ENCODE measurements around the gene TREML1.

Gene TREML1

DNA sequence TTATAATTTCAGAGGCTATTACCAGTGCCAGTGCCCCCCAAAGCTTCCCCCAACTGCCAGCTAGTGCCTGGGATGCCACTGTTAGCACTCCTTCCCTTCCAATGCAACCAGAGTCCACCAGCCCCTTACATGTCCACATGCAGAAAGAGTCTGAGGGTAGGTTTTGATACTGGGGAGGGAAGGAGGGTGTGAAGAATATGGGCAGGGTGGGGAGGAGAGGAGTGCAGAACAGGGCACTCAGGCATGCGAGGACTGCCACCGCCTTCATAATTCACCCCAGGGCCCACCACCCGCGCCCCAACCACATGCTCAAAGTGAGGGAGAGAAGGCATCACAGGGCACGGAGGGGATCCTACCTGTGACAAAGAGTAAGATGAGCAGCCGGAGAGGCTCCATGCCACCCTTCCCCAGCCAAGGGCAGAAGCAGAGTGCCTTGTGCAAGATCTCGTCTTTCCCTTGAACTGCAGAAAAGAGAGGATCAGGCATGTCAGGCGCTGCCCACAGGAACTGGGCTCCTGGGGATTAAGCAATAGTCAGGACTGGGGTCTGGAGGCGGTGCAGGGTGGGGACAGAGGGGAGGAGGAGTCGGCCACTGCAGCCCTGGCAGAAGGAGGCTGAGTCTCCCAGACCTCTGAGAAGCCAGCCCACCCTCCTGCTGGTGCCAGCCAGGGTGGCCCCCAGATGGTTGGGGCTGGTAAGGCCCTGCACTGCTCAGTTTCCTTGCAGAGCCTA is 8.7 kb upstream of the TREML1 start, which contains the start of gene TREM2:
TSS of gene TREM2 (minus strand) at position 430 of the 732 bp plus-strand sequence. CDS start at position 396, 34 bp downstream.
- Histone ChIP-seq H3K36me3 (ENCODE audit: insufficient read depth) (no peaks in the 10 kb centered on the region), H3K27ac (no peak within 1 kb of the TSS), H3K79me2 (ENCODE audit: insufficient read depth, low read depth) (no peaks in the 10 kb centered on the region), H3K27me3 (ENCODE audit: insufficient read depth, low read depth) (no peaks in the 10 kb centered on the region), H2AFZ (ENCODE audit: low read depth) (no peak within 1 kb of the TSS), H3K9ac (no peak within 1 kb of the TSS), H4K20me1 (ENCODE audit: insufficient read depth) (no peaks in the 10 kb centered on the region), H3K4me1 (ENCODE audit: low read depth, poor library complexity, severe bottlenecking) (no peaks in the 10 kb centered on the region), H3K4me3 (IDR thresholded peaks at IDR 0.05; ENCODE audit: insufficient read depth, low read depth, low read length) (no peak within 1 kb of the TSS), H3K4me2 (no peak within 1 kb of the TSS)
- TF ChIP-seq, protein P1, sequence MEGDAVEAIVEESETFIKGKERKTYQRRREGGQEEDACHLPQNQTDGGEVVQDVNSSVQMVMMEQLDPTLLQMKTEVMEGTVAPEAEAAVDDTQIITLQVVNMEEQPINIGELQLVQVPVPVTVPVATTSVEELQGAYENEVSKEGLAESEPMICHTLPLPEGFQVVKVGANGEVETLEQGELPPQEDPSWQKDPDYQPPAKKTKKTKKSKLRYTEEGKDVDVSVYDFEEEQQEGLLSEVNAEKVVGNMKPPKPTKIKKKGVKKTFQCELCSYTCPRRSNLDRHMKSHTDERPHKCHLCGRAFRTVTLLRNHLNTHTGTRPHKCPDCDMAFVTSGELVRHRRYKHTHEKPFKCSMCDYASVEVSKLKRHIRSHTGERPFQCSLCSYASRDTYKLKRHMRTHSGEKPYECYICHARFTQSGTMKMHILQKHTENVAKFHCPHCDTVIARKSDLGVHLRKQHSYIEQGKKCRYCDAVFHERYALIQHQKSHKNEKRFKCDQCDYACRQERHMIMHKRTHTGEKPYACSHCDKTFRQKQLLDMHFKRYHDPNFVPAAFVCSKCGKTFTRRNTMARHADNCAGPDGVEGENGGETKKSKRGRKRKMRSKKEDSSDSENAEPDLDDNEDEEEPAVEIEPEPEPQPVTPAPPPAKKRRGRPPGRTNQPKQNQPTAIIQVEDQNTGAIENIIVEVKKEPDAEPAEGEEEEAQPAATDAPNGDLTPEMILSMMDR (conservative IDR thresholded peaks at IDR 0.05; ENCODE audit: low read depth, low read length), result no peak

DNA sequence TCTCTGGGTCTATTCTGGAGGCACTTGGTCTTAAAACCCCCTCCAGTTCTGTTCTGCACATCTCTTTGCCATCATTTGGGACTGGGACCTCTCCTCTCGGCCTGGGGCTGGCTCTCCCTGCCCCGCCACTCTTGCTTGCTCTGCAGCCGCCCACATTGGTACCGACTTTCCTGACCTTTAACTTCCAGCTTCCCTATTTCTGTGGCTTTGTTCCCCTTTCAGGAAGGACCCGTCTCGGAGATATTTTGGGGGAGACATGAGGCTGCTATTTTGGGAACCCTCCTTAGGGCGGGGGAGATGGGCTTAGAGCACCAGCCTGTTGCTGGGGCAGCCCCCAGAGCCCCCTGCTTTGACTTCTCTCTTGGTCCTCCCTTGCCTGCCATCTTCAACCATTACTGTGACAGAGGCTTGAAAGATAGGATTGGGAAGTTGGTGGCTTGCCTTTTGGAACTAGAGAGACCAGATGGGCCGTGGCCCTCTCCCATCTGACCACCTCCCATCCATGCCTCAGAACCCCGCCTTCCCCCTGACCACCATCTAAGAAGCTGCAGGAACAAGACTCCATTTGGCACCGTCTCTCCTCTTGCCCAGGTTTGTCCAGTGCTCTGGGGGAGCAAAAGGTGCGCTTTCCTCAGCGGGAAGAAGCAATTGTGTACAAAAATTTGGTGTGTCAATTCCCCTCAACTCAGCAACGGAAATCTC is 7.9 kb upstream of the TREML1 start:
- Histone ChIP-seq H3K79me2 (ENCODE audit: insufficient read depth, low read depth) (no peaks in the 10 kb centered on the region), H3K4me2 (no peak overlapping the region), H3K27ac (no peak overlapping the region), H3K9ac (no peak overlapping the region), H3K27me3 (ENCODE audit: insufficient read depth, low read depth) (no peaks in the 10 kb centered on the region), H4K20me1 (ENCODE audit: insufficient read depth) (no peaks in the 10 kb centered on the region), H3K4me3 (IDR thresholded peaks at IDR 0.05; ENCODE audit: insufficient read depth, low read depth, low read length) (no peak overlapping the region), H3K4me1 (ENCODE audit: low read depth, poor library complexity, severe bottlenecking) (no peaks in the 10 kb centered on the region), H3K36me3 (ENCODE audit: insufficient read depth) (no peaks in the 10 kb centered on the region), H2AFZ (ENCODE audit: low read depth) (no peak overlapping the region)
- TF ChIP-seq, protein P1 (conservative IDR thresholded peaks at IDR 0.05; ENCODE audit: low read depth, low read length), result no peak

DNA sequence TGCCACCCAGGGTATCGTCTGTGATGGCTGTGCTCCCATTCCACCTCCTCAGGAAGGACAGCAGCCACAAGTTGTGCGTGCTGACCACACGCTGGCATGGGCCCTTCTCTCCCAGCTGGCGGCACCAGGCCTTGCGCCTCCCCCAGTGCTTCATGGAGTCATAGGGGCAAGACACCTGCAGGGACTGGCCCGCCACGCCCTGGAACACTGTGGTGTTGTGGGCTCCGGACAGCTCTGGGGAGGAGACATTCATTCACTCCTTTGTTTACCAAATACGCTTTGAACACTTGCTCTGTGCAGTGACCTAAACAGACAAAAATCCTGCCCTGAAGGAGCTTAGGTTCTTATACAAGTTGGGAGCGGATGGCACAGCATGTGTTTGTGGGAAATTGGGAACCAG is 7.2 kb upstream of the TREML1 start:
- Histone ChIP-seq H4K20me1 (ENCODE audit: insufficient read depth) (no peaks in the 10 kb centered on the region), H3K4me1 (ENCODE audit: low read depth, poor library complexity, severe bottlenecking) (no peaks in the 10 kb centered on the region), H3K9ac (no peak overlapping the region), H3K4me3 (IDR thresholded peaks at IDR 0.05; ENCODE audit: insufficient read depth, low read depth, low read length) (no peak overlapping the region), H2AFZ (ENCODE audit: low read depth) (no peak overlapping the region), H3K27me3 (ENCODE audit: insufficient read depth, low read depth) (no peaks in the 10 kb centered on the region), H3K79me2 (ENCODE audit: insufficient read depth, low read depth) (no peaks in the 10 kb centered on the region), H3K36me3 (ENCODE audit: insufficient read depth) (no peaks in the 10 kb centered on the region), H3K27ac (no peak overlapping the region), H3K4me2 (no peak overlapping the region)
- TF ChIP-seq, protein P1 (conservative IDR thresholded peaks at IDR 0.05; ENCODE audit: low read depth, low read length), result no peak

DNA sequence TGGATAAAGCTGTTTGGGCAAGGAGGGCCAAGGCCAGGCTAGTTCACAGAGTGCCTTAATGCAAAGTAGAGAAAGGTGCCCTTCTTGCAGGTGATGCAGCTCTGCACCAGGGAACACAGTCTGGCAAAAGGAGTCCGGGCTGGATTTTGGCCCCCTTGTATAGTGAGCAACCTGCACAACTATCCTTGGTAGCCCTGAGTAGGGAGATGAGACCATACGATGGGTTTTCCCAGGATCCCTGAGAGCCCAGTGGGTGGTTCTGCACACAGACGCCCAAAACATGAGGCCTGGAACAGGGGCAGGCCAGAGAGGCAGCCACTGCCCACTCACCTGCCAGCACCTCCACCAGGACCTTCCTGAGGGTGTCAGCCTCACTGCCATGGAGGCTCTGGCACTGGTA is 6.8 kb upstream of the TREML1 start:
- Histone ChIP-seq H3K79me2 (ENCODE audit: insufficient read depth, low read depth) (no peaks in the 10 kb centered on the region), H3K27me3 (ENCODE audit: insufficient read depth, low read depth) (no peaks in the 10 kb centered on the region), H4K20me1 (ENCODE audit: insufficient read depth) (no peaks in the 10 kb centered on the region), H3K4me2 (no peak overlapping the region), H3K9ac (no peak overlapping the region), H3K27ac (no peak overlapping the region), H3K4me1 (ENCODE audit: low read depth, poor library complexity, severe bottlenecking) (no peaks in the 10 kb centered on the region), H3K36me3 (ENCODE audit: insufficient read depth) (no peaks in the 10 kb centered on the region), H3K4me3 (IDR thresholded peaks at IDR 0.05; ENCODE audit: insufficient read depth, low read depth, low read length) (no peak overlapping the region), H2AFZ (ENCODE audit: low read depth) (no peak overlapping the region)
- TF ChIP-seq, protein P1 (conservative IDR thresholded peaks at IDR 0.05; ENCODE audit: low read depth, low read length), result no peak

Measured in KMS-11 (cell line).